ENCODE measurements around the gene TNRC6C.

GRCh38 chr17:78111727-78112517, 153.4 kb downstream of the TNRC6C start:
- no peak for TF ChIP-seq ZFX (IDR thresholded peaks at IDR 0.05)
- no peak for TF ChIP-seq CTCF (conservative IDR thresholded peaks at IDR 0.05)
